Peyer's patch (tissue), 4 donors: Measurements from ENCODE around the gene CCDC192. TPM values are rescaled to one million over a fixed set of nuclear protein-coding genes. Genes with fewer than 3 reads are reported as not detected.

Source experiments
- DNase-seq, 3 donors: peaks; one replicate each; pipeline ENCODE4 v3.0.0-alpha.2; 2017 to 2019
- H3K27ac ChIP-seq, 4 donors: fragments of 200-600 bp; sonication (generic); one replicate each; pipeline ENCODE4 v1.5.1; 2016 to 2019
- H3K27me3 ChIP-seq, 2 donors: fragments of 200-600 bp; sonication (generic); one replicate each; pipeline ENCODE4 v1.5.1; 2019
- H3K36me3 ChIP-seq, 3 donors: fragments of 200-600 bp; sonication (generic); one replicate each; pipeline ENCODE4 v1.5.1; 2016 to 2019
- H3K4me1 ChIP-seq, 4 donors: fragments of 200-600 bp; sonication (generic); one replicate each; pipeline ENCODE4 v1.5.1; 2016 to 2019
- H3K4me3 ChIP-seq, 4 donors: fragments of 200-600 bp; sonication (generic); 1 replicate in 3 of 4; 2 replicates in 1 of 4; pipeline ENCODE4 v1.5.1; 2016 to 2019; ENCODE audit warnings: mild to moderate bottlenecking in 1 of 4
- H3K9me3 ChIP-seq, 4 donors: fragments of 200-600 bp; sonication (generic); one replicate each; pipeline ENCODE4 v1.5.1; 2016 to 2019; ENCODE audit warnings: mild to moderate bottlenecking in 1 of 4
- POLR2A ChIP-seq, 2 donors: fragments of 450-650 bp; IDR thresholded peaks; one replicate each; pipeline ENCODE4 v1.5.1; 2017; ENCODE audit warnings: antibody characterized with exemption in 2 of 2, mild to moderate bottlenecking in 2 of 2, moderate library complexity in 2 of 2
- total RNA-seq, 4 donors: library from RNA; depleted of rRNA; stranded (reverse); fragments of >200 nt; gene quantifications; one replicate each; pipeline ENCODE4 v1.1.0, GENCODE V29; 2016
- TF ChIP-seq, protein P1 (sequence below), 6 experiments: fragments of 450-650 bp in 4 of 6; fragments of 200-600 bp in 2 of 6; sonication (generic) in 1 of 6; IDR thresholded peaks; one replicate each; pipeline ENCODE4 v1.5.1; 2017 to 2019; ENCODE audit warnings: antibody characterized with exemption in 6 of 6, mild to moderate bottlenecking in 3 of 6, moderate library complexity in 1 of 6

The CCDC192 gene
- total RNA-seq, 4 donors from 2014 or later = not detected

DNA sequence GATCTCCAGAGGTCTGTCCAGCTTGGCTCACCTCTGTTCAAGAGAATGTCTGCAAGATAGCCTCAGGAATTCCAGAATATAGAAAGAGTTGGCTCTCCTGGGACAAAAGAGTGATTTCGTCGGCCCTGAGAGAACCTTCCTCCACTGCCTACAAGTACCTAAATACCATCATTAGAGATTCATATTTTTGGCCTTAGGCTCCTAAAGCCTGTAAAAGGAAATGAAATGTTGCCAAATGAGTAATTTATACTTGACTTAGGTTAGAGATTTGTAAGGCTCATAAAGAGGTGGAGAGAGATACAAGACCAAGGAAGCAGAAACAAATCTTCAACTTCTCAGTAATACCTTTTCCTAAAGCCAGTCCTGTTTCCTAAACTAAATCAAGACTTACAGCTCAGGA is 146.2 kb downstream of the CCDC192 start:
- Histone ChIP-seq H3K27me3 (no peaks in the 10 kb centered on the region), H3K4me1 (peaks cover 0 to 23% (median 0%) of the 10 kb centered on the region in 4 donors), H3K4me3 (no peak overlapping the region), H3K36me3 (no peaks in the 10 kb centered on the region), H3K9me3 (no peaks in the 10 kb centered on the region), H3K27ac (peak overlapping the region in 2 of 4 donors; percentile 0 to 44)
- no peak for DNase-seq
- TF ChIP-seq, protein P1, sequence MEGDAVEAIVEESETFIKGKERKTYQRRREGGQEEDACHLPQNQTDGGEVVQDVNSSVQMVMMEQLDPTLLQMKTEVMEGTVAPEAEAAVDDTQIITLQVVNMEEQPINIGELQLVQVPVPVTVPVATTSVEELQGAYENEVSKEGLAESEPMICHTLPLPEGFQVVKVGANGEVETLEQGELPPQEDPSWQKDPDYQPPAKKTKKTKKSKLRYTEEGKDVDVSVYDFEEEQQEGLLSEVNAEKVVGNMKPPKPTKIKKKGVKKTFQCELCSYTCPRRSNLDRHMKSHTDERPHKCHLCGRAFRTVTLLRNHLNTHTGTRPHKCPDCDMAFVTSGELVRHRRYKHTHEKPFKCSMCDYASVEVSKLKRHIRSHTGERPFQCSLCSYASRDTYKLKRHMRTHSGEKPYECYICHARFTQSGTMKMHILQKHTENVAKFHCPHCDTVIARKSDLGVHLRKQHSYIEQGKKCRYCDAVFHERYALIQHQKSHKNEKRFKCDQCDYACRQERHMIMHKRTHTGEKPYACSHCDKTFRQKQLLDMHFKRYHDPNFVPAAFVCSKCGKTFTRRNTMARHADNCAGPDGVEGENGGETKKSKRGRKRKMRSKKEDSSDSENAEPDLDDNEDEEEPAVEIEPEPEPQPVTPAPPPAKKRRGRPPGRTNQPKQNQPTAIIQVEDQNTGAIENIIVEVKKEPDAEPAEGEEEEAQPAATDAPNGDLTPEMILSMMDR (IDR thresholded peaks at IDR 0.05) = no peak
- TF ChIP-seq POLR2A (IDR thresholded peaks at IDR 0.05) = no peak

DNA sequence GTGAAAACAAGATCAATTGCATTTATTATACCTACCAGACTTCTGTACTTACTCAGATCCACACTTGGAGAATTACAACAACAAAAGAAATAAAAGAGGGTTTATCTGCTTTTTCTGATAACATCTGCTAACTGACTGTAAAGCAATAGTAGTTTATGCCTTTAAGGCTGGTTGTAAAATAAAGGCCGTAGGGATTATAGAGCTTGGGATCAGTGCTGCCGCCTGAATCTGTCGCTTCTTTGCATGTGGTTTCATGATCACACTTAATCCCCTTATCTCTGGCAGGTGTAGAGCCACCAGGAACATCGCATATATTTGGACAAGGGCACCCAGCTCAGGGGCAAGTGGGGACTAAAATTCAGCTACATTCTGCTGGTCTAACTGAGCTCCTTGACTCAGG is 146.7 kb downstream of the CCDC192 start:
- peak in 2 of 3 donors; percentile 63 to 64 for DNase-seq
- no peaks in the 10 kb centered on the region for H3K9me3 ChIP-seq
- peaks cover 0 to 19% (median 0%) of the 10 kb centered on the region in 4 donors for H3K4me1 ChIP-seq
- H3K36me3 ChIP-seq = no peaks in the 10 kb centered on the region
- no peaks in the 10 kb centered on the region for H3K27me3 ChIP-seq
- no peak overlapping the region for H3K4me3 ChIP-seq
- H3K27ac ChIP-seq = peak overlapping the region in 1 of 4 donors; percentile 0
- TF ChIP-seq, protein P1 (IDR thresholded peaks at IDR 0.05) = no peak
- TF ChIP-seq POLR2A (IDR thresholded peaks at IDR 0.05) = no peak

DNA sequence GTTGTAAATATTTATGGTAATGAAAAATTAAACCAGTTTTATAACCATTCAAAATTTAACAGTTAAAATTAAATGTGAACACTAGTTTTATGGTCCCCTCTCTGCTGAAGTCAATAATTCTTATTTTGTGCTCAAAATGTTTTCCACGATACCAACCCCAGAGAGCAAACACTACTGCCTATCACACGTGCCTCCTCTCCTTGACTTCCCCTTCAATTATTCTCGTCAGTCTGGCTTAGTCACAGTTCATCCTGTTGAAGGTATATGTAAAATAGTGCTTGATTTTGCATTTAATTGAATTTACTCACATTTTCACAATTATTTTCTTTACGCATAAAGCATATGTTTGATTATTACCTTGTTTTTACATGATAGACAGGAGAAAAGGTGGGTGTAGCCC is 148.8 kb downstream of the CCDC192 start:
- Histone ChIP-seq H3K27me3 (no peaks in the 10 kb centered on the region), H3K9me3 (no peaks in the 10 kb centered on the region), H3K27ac (peak overlapping the region in 2 of 4 donors; percentile 26 to 69), H3K4me3 (no peak overlapping the region), H3K36me3 (no peaks in the 10 kb centered on the region), H3K4me1 (peaks cover 0 to 15% (median 0%) of the 10 kb centered on the region in 4 donors)
- DNase-seq = no peak
- TF ChIP-seq, protein P1 (IDR thresholded peaks at IDR 0.05) = no peak
- no peak for TF ChIP-seq POLR2A (IDR thresholded peaks at IDR 0.05)

GRCh38 chr5:127854520-127854919 is 151.3 kb downstream of the CCDC192 start:
- H3K27ac ChIP-seq = no peak overlapping the region
- TF ChIP-seq, protein P1 (IDR thresholded peaks at IDR 0.05) = no peak
- TF ChIP-seq POLR2A (IDR thresholded peaks at IDR 0.05) = no peak
- no peak overlapping the region for H3K4me3 ChIP-seq
- DNase-seq = no peak
- H3K4me1 ChIP-seq = peaks cover 0 to 6% (median 0%) of the 10 kb centered on the region in 4 donors
- no peaks in the 10 kb centered on the region for H3K27me3 ChIP-seq
- H3K9me3 ChIP-seq = no peaks in the 10 kb centered on the region
- H3K36me3 ChIP-seq = no peaks in the 10 kb centered on the region

GRCh38 chr5:127856292-127856691 is 153.1 kb downstream of the CCDC192 start:
- Histone ChIP-seq H3K4me1 (no peaks in the 10 kb centered on the region), H3K9me3 (no peaks in the 10 kb centered on the region), H3K4me3 (no peak overlapping the region), H3K27me3 (no peaks in the 10 kb centered on the region), H3K36me3 (no peaks in the 10 kb centered on the region), H3K27ac (no peak overlapping the region)
- DNase-seq = no peak
- no peak for TF ChIP-seq POLR2A (IDR thresholded peaks at IDR 0.05)
- TF ChIP-seq, protein P1 (IDR thresholded peaks at IDR 0.05) = no peak
